ENCODE measurements around the gene HOXA11.

DNA sequence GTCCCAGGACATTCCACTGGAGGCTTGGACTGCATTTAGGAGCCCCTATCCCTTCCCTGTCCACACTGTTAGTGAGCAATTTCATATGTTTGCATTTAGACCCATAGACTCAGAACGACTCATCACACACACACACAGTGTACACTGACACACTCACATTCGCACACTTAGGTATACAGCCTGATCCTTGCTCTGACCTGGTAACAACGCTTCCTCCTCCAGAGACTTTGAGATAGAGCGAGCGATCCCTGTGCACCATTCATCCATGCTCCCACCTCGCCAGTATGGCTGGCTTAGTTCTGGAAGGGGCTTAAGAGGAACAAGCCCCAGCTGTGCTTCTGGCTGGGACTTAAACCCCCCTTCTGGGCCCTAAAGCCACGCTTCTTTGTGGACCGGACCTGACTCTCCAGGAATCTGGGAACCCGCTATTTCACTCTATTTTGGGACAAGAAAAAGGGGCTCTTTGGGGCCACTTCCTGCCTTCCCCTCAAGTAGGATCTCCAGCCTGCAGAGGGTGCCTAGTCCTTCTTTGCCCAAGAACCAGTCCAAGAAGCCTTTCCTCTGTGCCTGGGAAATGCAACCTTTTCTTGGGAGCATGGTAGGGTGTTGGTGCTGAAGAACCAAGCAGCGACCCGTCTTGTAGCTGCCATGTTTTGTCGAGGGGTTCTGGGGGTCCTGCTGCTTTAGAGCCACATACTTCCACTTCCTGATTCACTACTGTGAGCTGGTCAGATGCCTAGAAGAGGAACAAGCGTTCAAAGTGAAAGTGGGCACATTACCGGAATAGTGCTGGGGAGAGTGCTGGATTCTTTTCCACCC is 15.9 kb upstream of the HOXA11 start:
- no peak for TF ChIP-seq POLR2A (IDR thresholded peaks at IDR 0.05; ENCODE audit: low read depth, low read length)
- TF ChIP-seq, protein P1, sequence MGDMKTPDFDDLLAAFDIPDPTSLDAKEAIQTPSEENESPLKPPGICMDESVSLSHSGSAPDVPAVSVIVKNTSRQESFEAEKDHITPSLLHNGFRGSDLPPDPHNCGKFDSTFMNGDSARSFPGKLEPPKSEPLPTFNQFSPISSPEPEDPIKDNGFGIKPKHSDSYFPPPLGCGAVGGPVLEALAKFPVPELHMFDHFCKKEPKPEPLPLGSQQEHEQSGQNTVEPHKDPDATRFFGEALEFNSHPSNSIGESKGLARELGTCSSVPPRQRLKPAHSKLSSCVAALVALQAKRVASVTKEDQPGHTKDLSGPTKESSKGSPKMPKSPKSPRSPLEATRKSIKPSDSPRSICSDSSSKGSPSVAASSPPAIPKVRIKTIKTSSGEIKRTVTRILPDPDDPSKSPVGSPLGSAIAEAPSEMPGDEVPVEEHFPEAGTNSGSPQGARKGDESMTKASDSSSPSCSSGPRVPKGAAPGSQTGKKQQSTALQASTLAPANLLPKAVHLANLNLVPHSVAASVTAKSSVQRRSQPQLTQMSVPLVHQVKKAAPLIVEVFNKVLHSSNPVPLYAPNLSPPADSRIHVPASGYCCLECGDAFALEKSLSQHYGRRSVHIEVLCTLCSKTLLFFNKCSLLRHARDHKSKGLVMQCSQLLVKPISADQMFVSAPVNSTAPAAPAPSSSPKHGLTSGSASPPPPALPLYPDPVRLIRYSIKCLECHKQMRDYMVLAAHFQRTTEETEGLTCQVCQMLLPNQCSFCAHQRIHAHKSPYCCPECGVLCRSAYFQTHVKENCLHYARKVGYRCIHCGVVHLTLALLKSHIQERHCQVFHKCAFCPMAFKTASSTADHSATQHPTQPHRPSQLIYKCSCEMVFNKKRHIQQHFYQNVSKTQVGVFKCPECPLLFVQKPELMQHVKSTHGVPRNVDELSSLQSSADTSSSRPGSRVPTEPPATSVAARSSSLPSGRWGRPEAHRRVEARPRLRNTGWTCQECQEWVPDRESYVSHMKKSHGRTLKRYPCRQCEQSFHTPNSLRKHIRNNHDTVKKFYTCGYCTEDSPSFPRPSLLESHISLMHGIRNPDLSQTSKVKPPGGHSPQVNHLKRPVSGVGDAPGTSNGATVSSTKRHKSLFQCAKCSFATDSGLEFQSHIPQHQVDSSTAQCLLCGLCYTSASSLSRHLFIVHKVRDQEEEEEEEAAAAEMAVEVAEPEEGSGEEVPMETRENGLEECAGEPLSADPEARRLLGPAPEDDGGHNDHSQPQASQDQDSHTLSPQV (IDR thresholded peaks at IDR 0.05) = no peak
- TF ChIP-seq RFX5 (IDR thresholded peaks at IDR 0.05; ENCODE audit: low read depth, low read length) = no peak
